Immature natural killer cell (primary cell): ENCODE measurements around the gene TMEM18. TPM values are rescaled to one million over a fixed set of nuclear protein-coding genes. Genes with fewer than 3 reads are reported as not detected.

Experiments
- DNase-seq, 3 donors: peaks; one replicate each; pipeline ENCODE4 v3.0.0; 2022; ENCODE audit warnings: mixed read lengths in 1 of 3
- H3K27ac Mint-ChIP-seq, 6 donors: one replicate each; pipeline ENCODE4 v1.8.0; 2020; ENCODE audit warnings: mixed read lengths in 6 of 6, mild to moderate bottlenecking in 5 of 6, inconsistent platforms in 4 of 6, moderate library complexity in 3 of 6
- H3K27me3 Mint-ChIP-seq, 3 donors: one replicate each; pipeline ENCODE4 v1.8.0; 2020 to 2021; ENCODE audit warnings: low read depth in 3 of 3, mild to moderate bottlenecking in 3 of 3, mixed read lengths in 3 of 3, moderate library complexity in 3 of 3, inconsistent platforms in 1 of 3
- H3K36me3 Mint-ChIP-seq, 3 donors: one replicate each; pipeline ENCODE4 v1.8.0; 2020; ENCODE audit warnings: mixed read lengths in 3 of 3, inconsistent platforms in 2 of 3, mild to moderate bottlenecking in 2 of 3
- H3K4me1 Mint-ChIP-seq, 2 donors: one replicate each; pipeline ENCODE4 v1.8.0; 2020; ENCODE audit warnings: inconsistent platforms in 2 of 2, mild to moderate bottlenecking in 2 of 2, mixed read lengths in 2 of 2, moderate library complexity in 1 of 2
- H3K4me3 Mint-ChIP-seq, 5 donors: one replicate each; pipeline ENCODE4 v1.8.0; 2020; ENCODE audit warnings: mild to moderate bottlenecking in 5 of 5, mixed read lengths in 5 of 5, inconsistent platforms in 3 of 5, moderate library complexity in 3 of 5
- H3K9me3 Mint-ChIP-seq, 6 donors: one replicate each; pipeline ENCODE4 v1.8.0; 2020; ENCODE audit warnings: mild to moderate bottlenecking in 6 of 6, mixed read lengths in 6 of 6, inconsistent platforms in 4 of 6, moderate library complexity in 3 of 6
- polyA plus RNA-seq, 3 donors: library from polyadenylated mRNA; unstranded; fragments of 300-500 nt; fragmentation: Illumina TruSeq; gene quantifications; one replicate each; pipeline ENCODE4 v1.2.3, GENCODE V29; 2021

Gene TMEM18
- polyA plus RNA-seq, 3 donors from 2014 or later = 22.0 to 38.5 (median 37.1) TPM

- H3K27me3 Mint-ChIP-seq = peaks cover 0 to 6% (median 2%) of the 10 kb centered on the region in 3 donors
- no peaks in the 10 kb centered on the region for H3K9me3 Mint-ChIP-seq
- H3K4me1 Mint-ChIP-seq = peaks cover 5% of the 10 kb centered on the region in 2 donors
- H3K27ac Mint-ChIP-seq = no peak overlapping the region
- no peak overlapping the region for H3K4me3 Mint-ChIP-seq
- no peak for DNase-seq
- no peaks in the 10 kb centered on the region for H3K36me3 Mint-ChIP-seq
Measured at GRCh38 chr2:637804-638203, 39.4 kb downstream of the TMEM18 start.

GRCh38 chr2:637406-637776 is 39.8 kb downstream of the TMEM18 start:
- Mint-ChIP-seq H3K27me3 (peaks cover 0 to 6% (median 2%) of the 10 kb centered on the region in 3 donors), H3K4me3 (peak overlapping the region in 3 of 5 donors; percentile 82 to 86 (median 84)), H3K4me1 (peaks cover 5% of the 10 kb centered on the region in 2 donors), H3K36me3 (no peaks in the 10 kb centered on the region), H3K9me3 (no peaks in the 10 kb centered on the region), H3K27ac (no peak overlapping the region)
- DNase-seq = no peak

GRCh38 chr2:636641-637405 is 40.4 kb downstream of the TMEM18 start:
- Mint-ChIP-seq H3K4me1 (peaks cover 5% of the 10 kb centered on the region in 2 donors), H3K9me3 (no peaks in the 10 kb centered on the region), H3K36me3 (no peaks in the 10 kb centered on the region), H3K27me3 (peaks cover 0 to 6% (median 2%) of the 10 kb centered on the region in 3 donors), H3K4me3 (peak overlapping the region; percentile 82 to 89 (median 85)), H3K27ac (peak overlapping the region in 2 of 6 donors; percentile 83 to 86)
- peak; percentile 46 to 56 (median 54) for DNase-seq

GRCh38 chr2:635687-636621 is 41.3 kb downstream of the TMEM18 start:
- Mint-ChIP-seq H3K27me3 (peaks cover 0 to 2% (median 0%) of the 10 kb centered on the region in 3 donors), H3K9me3 (peaks cover 0 to 2% (median 0%) of the 10 kb centered on the region in 6 donors), H3K4me1 (peaks cover 5% of the 10 kb centered on the region in 2 donors), H3K4me3 (peak overlapping the region; percentile 38 to 89 (median 68)), H3K36me3 (no peaks in the 10 kb centered on the region), H3K27ac (no peak overlapping the region)
- no peak for DNase-seq

- Mint-ChIP-seq H3K9me3 (peaks cover 0 to 2% (median 0%) of the 10 kb centered on the region in 6 donors), H3K27ac (no peak overlapping the region), H3K4me1 (peaks cover 5% of the 10 kb centered on the region in 2 donors), H3K27me3 (peaks cover 1 to 6% (median 2%) of the 10 kb centered on the region in 3 donors), H3K36me3 (no peaks in the 10 kb centered on the region), H3K4me3 (no peak overlapping the region)
- DNase-seq = no peak
Measured at GRCh38 chr2:634636-635388, 42.4 kb downstream of the TMEM18 start.

GRCh38 chr2:634041-634440 is 43.2 kb downstream of the TMEM18 start:
- peaks cover 5% of the 10 kb centered on the region in 2 donors for H3K4me1 Mint-ChIP-seq
- peaks cover 3 to 6% (median 3%) of the 10 kb centered on the region in 3 donors for H3K27me3 Mint-ChIP-seq
- DNase-seq = no peak
- H3K27ac Mint-ChIP-seq = no peak overlapping the region
- H3K9me3 Mint-ChIP-seq = peaks cover 0 to 2% (median 0%) of the 10 kb centered on the region in 6 donors
- H3K36me3 Mint-ChIP-seq = no peaks in the 10 kb centered on the region
- no peak overlapping the region for H3K4me3 Mint-ChIP-seq

GRCh38 chr2:633371-633770 is 43.8 kb downstream of the TMEM18 start:
- peaks cover 5% of the 10 kb centered on the region in 2 donors for H3K4me1 Mint-ChIP-seq
- DNase-seq = no peak
- H3K27me3 Mint-ChIP-seq = peaks cover 3 to 8% (median 3%) of the 10 kb centered on the region in 3 donors
- H3K27ac Mint-ChIP-seq = no peak overlapping the region
- H3K9me3 Mint-ChIP-seq = peaks cover 0 to 2% (median 0%) of the 10 kb centered on the region in 6 donors
- no peaks in the 10 kb centered on the region for H3K36me3 Mint-ChIP-seq
- H3K4me3 Mint-ChIP-seq = no peak overlapping the region

GRCh38 chr2:632471-632870 is 44.7 kb downstream of the TMEM18 start:
- Mint-ChIP-seq H3K27me3 (peaks cover 3 to 10% (median 3%) of the 10 kb centered on the region in 3 donors), H3K4me1 (peaks cover 5% of the 10 kb centered on the region in 2 donors), H3K36me3 (no peaks in the 10 kb centered on the region), H3K4me3 (no peak overlapping the region), H3K9me3 (peaks cover 0 to 2% (median 0%) of the 10 kb centered on the region in 6 donors), H3K27ac (no peak overlapping the region)
- no peak for DNase-seq

- Mint-ChIP-seq H3K36me3 (no peaks in the 10 kb centered on the region), H3K9me3 (peaks cover 0 to 2% (median 0%) of the 10 kb centered on the region in 6 donors), H3K4me1 (peaks cover under 1 to 1% of the 10 kb centered on the region in 2 donors), H3K27ac (no peak overlapping the region), H3K27me3 (peaks cover 3 to 10% (median 3%) of the 10 kb centered on the region in 3 donors), H3K4me3 (no peak overlapping the region)
- DNase-seq = no peak
Measured at GRCh38 chr2:631741-632140, 45.5 kb downstream of the TMEM18 start.

GRCh38 chr2:630451-631320 is 46.5 kb downstream of the TMEM18 start:
- H3K27ac Mint-ChIP-seq = no peak overlapping the region
- no peaks in the 10 kb centered on the region for H3K4me1 Mint-ChIP-seq
- no peak overlapping the region for H3K4me3 Mint-ChIP-seq
- peaks cover 0 to 2% (median 0%) of the 10 kb centered on the region in 6 donors for H3K9me3 Mint-ChIP-seq
- no peaks in the 10 kb centered on the region for H3K36me3 Mint-ChIP-seq
- no peak for DNase-seq
- peaks cover 3 to 8% (median 3%) of the 10 kb centered on the region in 3 donors for H3K27me3 Mint-ChIP-seq

- no peaks in the 10 kb centered on the region for H3K4me1 Mint-ChIP-seq
- H3K27ac Mint-ChIP-seq = no peak overlapping the region
- no peak for DNase-seq
- no peaks in the 10 kb centered on the region for H3K36me3 Mint-ChIP-seq
- H3K9me3 Mint-ChIP-seq = peaks cover 0 to 2% (median 0%) of the 10 kb centered on the region in 6 donors
- no peak overlapping the region for H3K4me3 Mint-ChIP-seq
- peaks cover 3 to 8% (median 3%) of the 10 kb centered on the region in 3 donors for H3K27me3 Mint-ChIP-seq
Measured at GRCh38 chr2:629961-630360, 47.2 kb downstream of the TMEM18 start.

GRCh38 chr2:628651-629050 is 48.6 kb downstream of the TMEM18 start:
- no peak for DNase-seq
- Mint-ChIP-seq H3K36me3 (no peaks in the 10 kb centered on the region), H3K4me3 (no peak overlapping the region), H3K4me1 (no peaks in the 10 kb centered on the region), H3K9me3 (peaks cover 0 to 2% (median 0%) of the 10 kb centered on the region in 6 donors), H3K27me3 (peaks cover 3 to 8% (median 3%) of the 10 kb centered on the region in 3 donors), H3K27ac (no peak overlapping the region)
